Liver (tissue), 9 donors: Measurements from ENCODE around the gene NKX3-2. TPM values are rescaled to one million over a fixed set of nuclear protein-coding genes. Genes with fewer than 3 reads are reported as not detected.

Source experiments
- DNase-seq: peaks from one replicate; pipeline ENCODE4 v3.0.0-alpha.2; 2017; ENCODE audit warnings: low spot score
- H3K27ac ChIP-seq, 2 donors: one replicate each; pipeline ENCODE4 v1.7.0; 2013; ENCODE audit warnings: inconsistent platforms in 2 of 2, low read length in 2 of 2, control low read depth in 1 of 2, low read depth in 1 of 2, mild to moderate bottlenecking in 1 of 2
- H3K27me3 ChIP-seq, 4 donors: one replicate each; pipeline versions ENCODE4 v1.6.1 to v1.7.0; 2013; ENCODE audit warnings: low read length in 3 of 4, inconsistent platforms in 1 of 4, mild to moderate bottlenecking in 1 of 4, moderate library complexity in 1 of 4; ENCODE audit not compliant: control insufficient read depth in 4 of 4, insufficient read depth in 4 of 4
- H3K36me3 ChIP-seq, 4 donors: one replicate each; pipeline versions ENCODE4 v1.6.1 to v1.7.0; 2013; ENCODE audit warnings: low read length in 3 of 4, mild to moderate bottlenecking in 3 of 4, low read depth in 1 of 4, moderate library complexity in 1 of 4; ENCODE audit not compliant: control insufficient read depth in 4 of 4, insufficient read depth in 3 of 4
- H3K4me1 ChIP-seq, 4 donors: one replicate each; pipeline versions ENCODE4 v1.6.1 to v1.7.0; 2013; ENCODE audit warnings: low read length in 3 of 4, mild to moderate bottlenecking in 3 of 4, moderate library complexity in 1 of 4; ENCODE audit not compliant: control insufficient read depth in 4 of 4, insufficient read depth in 4 of 4
- H3K4me3 ChIP-seq, 3 donors: one replicate each; pipeline versions ENCODE4 v1.6.1 to v1.7.0; 2013; ENCODE audit warnings: low read length in 3 of 3, control low read depth in 1 of 3, low read depth in 1 of 3, mild to moderate bottlenecking in 1 of 3
- H3K9ac ChIP-seq, 2 donors: one replicate each; pipeline ENCODE4 v1.7.0; 2013; ENCODE audit warnings: low read length in 2 of 2, mild to moderate bottlenecking in 2 of 2, moderate library complexity in 2 of 2, control low read depth in 1 of 2, low read depth in 1 of 2
- H3K9me3 ChIP-seq, 4 donors: one replicate each; pipeline versions ENCODE4 v1.6.1 to v1.7.0; 2013; ENCODE audit warnings: low read length in 3 of 4; ENCODE audit not compliant: control insufficient read depth in 4 of 4
- ATF3 ChIP-seq: IDR thresholded peaks from 2 replicates; pipeline ENCODE4 v1.6.1; 2016; ENCODE audit warnings: antibody characterized with exemption
- CTCF ChIP-seq: fragments of 150-350 bp; IDR thresholded peaks from 2 replicates; pipeline ENCODE4 v1.5.1; 2017; ENCODE audit warnings: improper control_type of control experiment, low read depth, low read length; ENCODE audit not compliant: missing input control
- EGR1 ChIP-seq, 2 donors: IDR thresholded peaks; 2 replicates each; pipeline ENCODE4 v1.6.1; 2016 to 2018; ENCODE audit warnings: antibody characterized with exemption in 2 of 2, low read depth in 2 of 2
- FOXA1 ChIP-seq: IDR thresholded peaks from 2 replicates; pipeline ENCODE4 v1.6.1; 2016; ENCODE audit warnings: antibody characterized with exemption
- FOXA2 ChIP-seq: IDR thresholded peaks from 2 replicates; pipeline ENCODE4 v1.6.1; 2016; ENCODE audit warnings: antibody characterized with exemption
- GABPA ChIP-seq, 2 donors: IDR thresholded peaks in 1 of 2; conservative IDR thresholded peaks in 1 of 2; 2 replicates each; pipeline ENCODE4 v1.6.1; 2016; ENCODE audit warnings: antibody characterized with exemption in 2 of 2, mild to moderate bottlenecking in 1 of 2, moderate library complexity in 1 of 2
- HNF4A ChIP-seq, 2 donors: conservative IDR thresholded peaks; 2 replicates each; pipeline ENCODE4 v1.6.1; 2016; ENCODE audit warnings: antibody characterized with exemption in 2 of 2, mild to moderate bottlenecking in 2 of 2
- HNF4G ChIP-seq: IDR thresholded peaks from 2 replicates; pipeline ENCODE4 v1.6.1; 2016; ENCODE audit warnings: antibody characterized with exemption
- JUND ChIP-seq, 2 donors: IDR thresholded peaks; 2 replicates each; pipeline ENCODE4 v1.6.1; 2016; ENCODE audit warnings: antibody characterized with exemption in 2 of 2
- MAX ChIP-seq: IDR thresholded peaks from 2 replicates; pipeline ENCODE4 v1.6.1; 2016; ENCODE audit warnings: antibody characterized with exemption
- NR2F2 ChIP-seq: IDR thresholded peaks from 2 replicates; pipeline ENCODE4 v1.6.1; 2016; ENCODE audit warnings: antibody characterized with exemption
- RAD21 ChIP-seq, 2 donors: IDR thresholded peaks; 2 replicates each; pipeline ENCODE4 v1.6.1; 2016; ENCODE audit warnings: antibody characterized with exemption in 2 of 2, mild to moderate bottlenecking in 2 of 2
- REST ChIP-seq: IDR thresholded peaks from 2 replicates; pipeline ENCODE4 v1.6.1; 2016; ENCODE audit warnings: antibody characterized with exemption, mild to moderate bottlenecking
- RXRA ChIP-seq, 2 donors: IDR thresholded peaks; 2 replicates each; pipeline ENCODE4 v1.6.1; 2017 to 2018; ENCODE audit warnings: antibody characterized with exemption in 2 of 2, mild to moderate bottlenecking in 1 of 2
- SP1 ChIP-seq: IDR thresholded peaks from 2 replicates; pipeline ENCODE4 v1.6.1; 2018; ENCODE audit warnings: antibody characterized with exemption, mild to moderate bottlenecking
- TAF1 ChIP-seq: conservative IDR thresholded peaks from 2 replicates; pipeline ENCODE4 v1.6.1; 2016; ENCODE audit warnings: antibody characterized with exemption, mild to moderate bottlenecking
- YY1 ChIP-seq: IDR thresholded peaks from 2 replicates; pipeline ENCODE4 v1.6.1; 2016; ENCODE audit warnings: antibody characterized with exemption, mild to moderate bottlenecking
- ZBTB33 ChIP-seq: IDR thresholded peaks from 2 replicates; pipeline ENCODE4 v1.6.1; 2016; ENCODE audit warnings: antibody characterized with exemption
- WGBS: extraction: QIAGEN DNeasy Blood & Tissue Kit; methylation state at CpG from one replicate; pipeline ENCODE4 v1.1.7; 2013; 5-methylcytosine and 5-hydroxymethylcytosine counted together
- polyA plus RNA-seq, 2 donors: library from polyadenylated mRNA; stranded (reverse) in 1 of 2; unstranded in 1 of 2; fragments of 200-250 nt in 1 of 2; fragments of >200 nt in 1 of 2; fragmentation: Nextera tagmentation in 1 of 2; extraction: Ambion mirVana in 1 of 2; gene quantifications; one replicate each; pipeline versions ENCODE4 v1.2.1 to v1.2.3, GENCODE V29; 2013 to 2015
- total RNA-seq, 2 donors: library from RNA; depleted of rRNA; stranded (reverse); fragments of >200 nt; gene quantifications; one replicate each; pipeline ENCODE4 v1.2.3, GENCODE V29; 2014
- donor health status: healthy.
- donor health status: healthy.
- donor health status: healthy.
- donor health status: healthy.
- donor health status: healthy.

Gene NKX3-2
- total and polyA plus RNA-seq, 4 donors = not detected

- 84% methylated on average over 3 of the region's 3 CpGs for WGBS
- Histone ChIP-seq H3K4me3 (no peak overlapping the region), H3K36me3 (no peaks in the 10 kb centered on the region), H3K27ac (no peak overlapping the region), H3K4me1 (no peaks in the 10 kb centered on the region), H3K9me3 (no peaks in the 10 kb centered on the region), H3K9ac (no peak overlapping the region), H3K27me3 (peaks cover 2 to 9% (median 7%) of the 10 kb centered on the region in 4 donors)
- DNase-seq = no peak
- TF ChIP-seq FOXA2 (no peak), GABPA (IDR thresholded peaks at IDR 0.05 in 1 of 2, conservative IDR thresholded peaks at IDR 0.05 in 1 of 2) (no peak), TAF1 (no peak)
Observed at GRCh38 chr4:13516315-13516860, 27.9 kb downstream of the NKX3-2 start.

- peaks cover 2 to 9% (median 4%) of the 10 kb centered on the region in 4 donors for H3K27me3 ChIP-seq
Observed at GRCh38 chr4:13515268-13515667, 29.0 kb downstream of the NKX3-2 start.

More at GRCh38 chr4:13515268-13515667, 29.0 kb downstream of the NKX3-2 start:
- Histone ChIP-seq H3K27ac (no peak overlapping the region), H3K36me3 (no peaks in the 10 kb centered on the region), H3K4me3 (no peak overlapping the region), H3K9me3 (no peaks in the 10 kb centered on the region), H3K4me1 (no peaks in the 10 kb centered on the region), H3K9ac (no peak overlapping the region)
- no peak for DNase-seq
- WGBS = 32% methylated on average over 5 of the region's 5 CpGs
- no peak for TF ChIP-seq JUND (IDR thresholded peaks at IDR 0.05)
- no peak for TF ChIP-seq EGR1 (IDR thresholded peaks at IDR 0.05; ENCODE audit: low read depth in 2 of 2)
- no peak for TF ChIP-seq HNF4A (conservative IDR thresholded peaks at IDR 0.05)
- no peak for TF ChIP-seq TAF1
- TF ChIP-seq FOXA1 = no peak
- TF ChIP-seq HNF4G = no peak
- no peak for TF ChIP-seq REST
- no peak for TF ChIP-seq ZBTB33
- no peak for TF ChIP-seq YY1
- no peak for TF ChIP-seq SP1
- no peak for TF ChIP-seq RXRA (IDR thresholded peaks at IDR 0.05)
- no peak for TF ChIP-seq RAD21 (IDR thresholded peaks at IDR 0.05)
- TF ChIP-seq MAX = no peak
- TF ChIP-seq GABPA (IDR thresholded peaks at IDR 0.05 in 1 of 2, conservative IDR thresholded peaks at IDR 0.05 in 1 of 2) = no peak
- TF ChIP-seq CTCF = no peak
- TF ChIP-seq NR2F2 = no peak
- TF ChIP-seq ATF3 = no peak
- TF ChIP-seq FOXA2 = no peak
